DMS153 (cell line): Measurements from ENCODE around the gene TTC7B.

ENCODE experiments used
- DNase-seq: peaks from one replicate; lab custom pipeline; 2025; lab: John Stamatoyannopoulos, UW

TTC7B gene

GRCh38 chr14:90617961-90618360 is 198.3 kb downstream of the TTC7B start:
- no peak for DNase-seq

GRCh38 chr14:90616881-90617280 is 199.3 kb downstream of the TTC7B start:
- DNase-seq: no peak

GRCh38 chr14:90616313-90616712 is 199.9 kb downstream of the TTC7B start:
- DNase-seq: no peak

- no peak for DNase-seq
Measured at GRCh38 chr14:90615517-90616060, 200.6 kb downstream of the TTC7B start.

- no peak for DNase-seq
Measured at GRCh38 chr14:90614696-90615516, 201.3 kb downstream of the TTC7B start.

- DNase-seq: no peak
Measured at GRCh38 chr14:90613997-90614396, 202.2 kb downstream of the TTC7B start.

- no peak for DNase-seq
Measured at GRCh38 chr14:90613453-90613852, 202.8 kb downstream of the TTC7B start.

- DNase-seq: no peak
Measured at GRCh38 chr14:90612801-90613200, 203.4 kb downstream of the TTC7B start.

GRCh38 chr14:90611936-90612335 is 204.3 kb downstream of the TTC7B start:
- DNase-seq: no peak

- DNase-seq: no peak
Measured at GRCh38 chr14:90611501-90611900, 204.7 kb downstream of the TTC7B start.

- DNase-seq: no peak
Measured at GRCh38 chr14:90610346-90611040, 205.7 kb downstream of the TTC7B start.

- no peak for DNase-seq
Measured at GRCh38 chr14:90609376-90609775, 206.9 kb downstream of the TTC7B start.

GRCh38 chr14:90608929-90609341 is 207.3 kb downstream of the TTC7B start:
- no peak for DNase-seq

- no peak for DNase-seq
Measured at GRCh38 chr14:90608281-90608680, 207.9 kb downstream of the TTC7B start.

- DNase-seq: no peak
Measured at GRCh38 chr14:90607141-90607540, 209.1 kb downstream of the TTC7B start.

GRCh38 chr14:90606434-90606833 is 209.8 kb downstream of the TTC7B start:
- DNase-seq: no peak

- no peak for DNase-seq
Measured at GRCh38 chr14:90605430-90605829, 210.8 kb downstream of the TTC7B start.

- no peak for DNase-seq
Measured at GRCh38 chr14:90604356-90604755, 211.9 kb downstream of the TTC7B start.

GRCh38 chr14:90603841-90604240 is 212.4 kb downstream of the TTC7B start:
- no peak for DNase-seq

GRCh38 chr14:90603336-90603735 is 212.9 kb downstream of the TTC7B start:
- DNase-seq: no peak

- DNase-seq: no peak
Measured at GRCh38 chr14:90602088-90602687, 214.0 kb downstream of the TTC7B start.

- no peak for DNase-seq
Measured at GRCh38 chr14:90601563-90601962, 214.7 kb downstream of the TTC7B start.

GRCh38 chr14:90600619-90601018 is 215.6 kb downstream of the TTC7B start:
- DNase-seq: no peak
